K562 (cell line): ENCODE data around the gene TACSTD2. TPM values are rescaled to one million over a fixed set of nuclear protein-coding genes. Genes with fewer than 3 reads are reported as not detected.

ENCODE experiments used
- ATAC-seq: fragments of 200-7000 bp; cut with Tn5 transposase; 3 replicates; pipeline ENCODE4 v1.9.1; 2020; ENCODE audit warnings: moderate library complexity
- BruUV-seq: library from RNA; stranded (reverse); fragments of 400-500 nt; replicated peaks from 2 replicates; lab custom pipeline; 2021; lab: Mats Ljungman, UMichigan
- CTCF ChIA-PET: fragments of 300-600 bp; formaldehyde crosslinking; extraction: SDS; loops from one replicate; lab custom pipeline; 2021; ENCODE audit warnings: low intra/inter-chr PET ratio; lab: Yijun Ruan, JAX
- POLR2A ChIA-PET: fragments of 300-600, 350-650 bp; sonication (Branson Sonifier 250); formaldehyde crosslinking; extraction: SDS; loops from one replicate; lab custom pipeline; 2021; ENCODE audit warnings: antibody characterized with exemption, inconsistent platforms; lab: Yijun Ruan, JAX
- DNase-seq, 4 experiments: peaks; one replicate each; pipeline versions ENCODE4 v3.0.0 to v3.0.0-alpha.2; 2011 to 2018; ENCODE audit warnings: low spot score in 3 of 4, mixed read lengths in 3 of 4; ENCODE audit errors: extremely low read depth in 1 of 4
- FAIRE-seq: peaks from 2 replicates; lab custom pipeline; 2011; peaks lifted over from hg19 to GRCh38; lab: Jason Lieb, UNC
- H2AFZ ChIP-seq: 2 replicates; pipeline ENCODE4 v1.6.0; 2011; ENCODE audit warnings: low read depth, low read length, control low read depth, inconsistent platforms
- H3K27ac ChIP-seq: fragments of 200-600 bp; 3 replicates; pipeline ENCODE4 v1.8.0; 2011; ENCODE audit warnings: low read depth, mild to moderate bottlenecking, control low read depth, inconsistent platforms, low read length, moderate library complexity, mixed read lengths; ENCODE audit errors: extremely low read depth
- H3K27me3 ChIP-seq, 2 experiments: fragments of 300-600 bp in 1 of 2; 2 replicates in 1 of 2; 3 replicates in 1 of 2; pipeline versions ENCODE4 v1.6.0 to v1.8.0; 2011; ENCODE audit warnings: inconsistent platforms in 2 of 2, low read length in 2 of 2, mild to moderate bottlenecking in 1 of 2, mixed read lengths in 1 of 2, moderate library complexity in 1 of 2; ENCODE audit not compliant: control insufficient read depth in 2 of 2, insufficient read depth in 2 of 2
- H3K36me3 ChIP-seq: fragments of 300-600 bp; 3 replicates; pipeline ENCODE4 v1.8.0; 2011; ENCODE audit warnings: mild to moderate bottlenecking, low read length, inconsistent platforms; ENCODE audit not compliant: control insufficient read depth, insufficient read depth
- H3K4me1 ChIP-seq, 2 experiments: fragments of 200-600 bp in 1 of 2; replicated peaks in 1 of 2; 2 replicates in 1 of 2; 3 replicates in 1 of 2; pipeline versions ENCODE4 v1.5.1 to v1.8.0; 2011; ENCODE audit warnings: inconsistent platforms in 2 of 2, low read length in 2 of 2, mild to moderate bottlenecking in 1 of 2, mixed read lengths in 1 of 2, moderate library complexity in 1 of 2; ENCODE audit not compliant: control insufficient read depth in 2 of 2, insufficient read depth in 2 of 2
- H3K4me2 ChIP-seq: 2 replicates; pipeline ENCODE4 v1.6.1; 2011; ENCODE audit warnings: low read length, control low read depth, inconsistent platforms, mixed read lengths; ENCODE audit not compliant: insufficient read depth
- H3K4me3 ChIP-seq: fragments of 200-600 bp; sonication (generic), shearing (Covaris generic); 2 replicates; pipeline ENCODE4 v1.5.1; 2016; ENCODE audit warnings: control low read depth, inconsistent platforms
- H3K79me2 ChIP-seq: fragments of 200-600 bp; 3 replicates; pipeline ENCODE4 v1.8.0; 2011; ENCODE audit warnings: low read length, inconsistent platforms; ENCODE audit not compliant: control insufficient read depth, insufficient read depth
- H3K9ac ChIP-seq, 2 experiments: 2 replicates each; pipeline versions ENCODE4 v1.6.0 to v1.6.1; 2011; ENCODE audit warnings: low read depth in 2 of 2, low read length in 2 of 2, control low read depth in 1 of 2, inconsistent platforms in 1 of 2, mild to moderate bottlenecking in 1 of 2, mixed read lengths in 1 of 2; ENCODE audit not compliant: insufficient read depth in 1 of 2
- H3K9me1 ChIP-seq: one replicate; pipeline ENCODE4 v1.6.0; 2011; ENCODE audit warnings: inconsistent platforms, mild to moderate bottlenecking, low read length, moderate library complexity; ENCODE audit not compliant: control insufficient read depth, insufficient read depth
- H3K9me3 ChIP-seq: replicated peaks from 2 replicates; pipeline ENCODE4 v1.5.1; 2011; ENCODE audit warnings: low read depth, low read length, inconsistent platforms; ENCODE audit not compliant: control insufficient read depth, insufficient read depth
- H4K20me1 ChIP-seq: replicated peaks from 2 replicates; pipeline ENCODE4 v1.6.1; 2011; ENCODE audit warnings: low read length, inconsistent platforms, mixed read lengths; ENCODE audit not compliant: control insufficient read depth, insufficient read depth
- ATF1 ChIP-seq, 2 experiments: fragments of 450-650 bp in 1 of 2; IDR thresholded peaks; 2 replicates each; pipeline ENCODE4 v1.6.1; 2016; ENCODE audit warnings: missing compliant biosample characterization in 1 of 2, missing genetic modification characterization in 1 of 2
- ATF4 ChIP-seq: fragments of 450-650 bp; formaldehyde crosslinking; IDR thresholded peaks from 2 replicates; pipeline ENCODE4 v1.4.0; 2022; ENCODE audit warnings: mild to moderate bottlenecking, moderate library complexity
- ETS1 ChIP-seq: conservative IDR thresholded peaks from 2 replicates; pipeline ENCODE4 v1.6.1; 2011; ENCODE audit warnings: low read depth, mild to moderate bottlenecking, low read length; ENCODE audit not compliant: control insufficient read depth
- FOXK2 ChIP-seq, 2 experiments: fragments of 450-650 bp; IDR thresholded peaks in 1 of 2; conservative IDR thresholded peaks in 1 of 2; 2 replicates each; pipeline ENCODE4 v1.6.1; 2016; ENCODE audit warnings: low read depth in 2 of 2, mild to moderate bottlenecking in 1 of 2
- KAT7 ChIP-seq: sonication (generic); formaldehyde crosslinking; IDR thresholded peaks from 2 replicates; pipeline ENCODE4 v1.8.0; 2022; ENCODE audit warnings: missing genetic modification reagents, mild to moderate bottlenecking, borderline replicate concordance
- MYC ChIP-seq, 2 experiments: fragments of 250-450 bp in 1 of 2; sonication (Bioruptor Pico) in 1 of 2; IDR thresholded peaks; 2 replicates each; pipeline versions ENCODE4 v1.5.1 to v1.6.1; 2012 to 2021; ENCODE audit warnings: low read depth in 2 of 2, borderline replicate concordance in 1 of 2, improper control_type of control experiment in 1 of 2, low read length in 1 of 2, mild to moderate bottlenecking in 1 of 2, moderate library complexity in 1 of 2
- TBP ChIP-seq: optimal IDR thresholded peaks from 2 replicates; pipeline ENCODE3; 2011; ENCODE audit warnings: low read depth, low read length, improper control_type of control experiment
- ZNF239 ChIP-seq: fragments of 250-450 bp; sonication (Bioruptor Pico); IDR thresholded peaks from 2 replicates; pipeline ENCODE4 v1.4.0; 2020; ENCODE audit warnings: mild to moderate bottlenecking
- ZNF318 ChIP-seq, 2 experiments: fragments of 450-650 bp; IDR thresholded peaks; 2 replicates each; pipeline ENCODE4 v1.6.1; 2016; ENCODE audit warnings: mild to moderate bottlenecking in 2 of 2, borderline replicate concordance in 1 of 2, low read depth in 1 of 2, moderate library complexity in 1 of 2
- ZNF696 ChIP-seq: fragments of 250-450 bp; sonication (Bioruptor Pico); conservative IDR thresholded peaks from 2 replicates; pipeline ENCODE4 v1.4.0; 2020; ENCODE audit warnings: mild to moderate bottlenecking, moderate library complexity
- ZNF785 ChIP-seq: fragments of 250-450 bp; sonication (Bioruptor Pico); IDR thresholded peaks from 2 replicates; pipeline ENCODE4 v1.4.0; 2020; ENCODE audit warnings: mild to moderate bottlenecking
- WGBS: fragments of 100-300 bp; shearing (Covaris generic); methylation state at CpG from one replicate; pipeline ENCODE4 v1.1.6; 2016; ENCODE audit warnings: low coverage, mixed read lengths; ENCODE audit not compliant: insufficient coverage; ENCODE audit errors: missing lambda C conversion rate; 5-methylcytosine and 5-hydroxymethylcytosine counted together
- in situ Hi-C: fragments of 300-500 bp; cut with MboI; formaldehyde crosslinking; loops from 4 replicates; pipeline ENCODE4 v1.15.0; 2018; ENCODE audit warnings: inconsistent platforms, mixed read lengths
- intact Hi-C: fragments of 100-400 bp; cut with micrococcal nuclease; formaldehyde crosslinking; loops from 2 replicates; pipeline ENCODE4 v1.14.2; 2022
- polyA plus RNA-seq, 8 experiments: library from polyadenylated mRNA; depleted of rRNA in 4 of 8; stranded (reverse) in 5 of 8; unstranded in 3 of 8; fragments of >200 nt; fragmentation: Nextera tagmentation in 2 of 8; fragmentation: Illumina TruSeq in 1 of 8; extraction: Ambion mirVana in 2 of 8; extraction: Trizol in 1 of 8; gene quantifications; 2 replicates each; pipeline versions ENCODE4 v1.2.1 to v1.2.3, GENCODE V29; 2011 to 2014; ENCODE audit warnings: inconsistent platforms in 1 of 8, missing spikeins in 1 of 8
- total RNA-seq, 7 experiments: library from RNA; depleted of rRNA in 6 of 7; stranded (reverse); fragments of >200 nt in 6 of 7; fragmentation: Illumina TruSeq in 2 of 7; extraction: Trizol in 2 of 7; gene quantifications; 2 replicates each; pipeline versions ENCODE4 v1.2.1 to v1.2.3, GENCODE V29; 2011 to 2021; ENCODE audit warnings: low replicate concordance in 1 of 7

Gene TACSTD2
- total and polyA plus RNA-seq, 9 of the 15 experiments (the other 6 are each of a cell fraction or from before 2014, with no cell fraction given), result 0.04 to 0.31 TPM; not detected in 7

GRCh38 chr1:58588396-58588795, 11.3 kb upstream of the TACSTD2 start:
- H3K4me2 ChIP-seq, result no peak overlapping the region
- no peak for DNase-seq
- WGBS, result 15% methylated on average over 5 of the region's 5 CpGs
- TF ChIP-seq ZNF318 (IDR thresholded peaks at IDR 0.05; ENCODE audit: borderline replicate concordance in 1 of 2, low read depth in 1 of 2) (no peak), KAT7 (CRISPR knock-in tag) (no peak), FOXK2 (conservative IDR thresholded peaks at IDR 0.05 in 1 of 2, IDR thresholded peaks at IDR 0.05 in 1 of 2; ENCODE audit: low read depth in 2 of 2) (no peak), ZNF239 (CRISPR knock-in tag) (no peak), TBP (no peak), ATF1 (CRISPR knock-in tag; IDR thresholded peaks at IDR 0.05) (no peak), ATF1 (tag; IDR thresholded peaks at IDR 0.05) (no peak), ATF4 (CRISPR knock-in tag) (no peak), ZNF696 (CRISPR knock-in tag) (no peak), MYC (IDR thresholded peaks at IDR 0.05; ENCODE audit: low read depth, low read length) (no peak), MYC (CRISPR knock-in tag; IDR thresholded peaks at IDR 0.05; ENCODE audit: borderline replicate concordance, low read depth) (no peak), ETS1 (no peak), ZNF785 (CRISPR knock-in tag) (no peak)

More at GRCh38 chr1:58588396-58588795, 11.3 kb upstream of the TACSTD2 start:
- FAIRE-seq (no peak), ATAC-seq (no peak)
- no peak overlapping the region for H2AFZ ChIP-seq
- H3K27me3 ChIP-seq, result peaks cover 3 to 4% of the 10 kb centered on the region in 2 experiments; a peak in 1 of 5 replicates
- ChIA-PET CTCF (no interaction called here), POLR2A (no interaction called here)
- no peaks in the 10 kb centered on the region for H3K36me3 ChIP-seq
- H3K27ac ChIP-seq, result no peak overlapping the region
- intact Hi-C loops, result no loop called here
- H3K4me3 ChIP-seq, result no peak overlapping the region
- BruUV-seq, result no TSS peak
- no peaks in the 10 kb centered on the region for H3K9me1 ChIP-seq
- no peaks in the 10 kb centered on the region for H3K79me2 ChIP-seq
- H3K9ac ChIP-seq, result no peak overlapping the region
- in situ Hi-C loops, result no loop called here
- H3K4me1 ChIP-seq, result peaks cover 0 to 12% of the 10 kb centered on the region in 2 experiments; a peak in 2 of 5 replicates
- no peaks in the 10 kb centered on the region for H3K9me3 ChIP-seq
- no peaks in the 10 kb centered on the region; the same call in 1 of the 2 replicates for H4K20me1 ChIP-seq
